ENCODE data around the gene MACROH2A1. TPM values are rescaled to one million over a fixed set of nuclear protein-coding genes. Genes with fewer than 3 reads are reported as not detected.

Gene MACROH2A1
- total RNA-seq, 2 donors from 2014 or later, result 124 to 141 TPM

DNA sequence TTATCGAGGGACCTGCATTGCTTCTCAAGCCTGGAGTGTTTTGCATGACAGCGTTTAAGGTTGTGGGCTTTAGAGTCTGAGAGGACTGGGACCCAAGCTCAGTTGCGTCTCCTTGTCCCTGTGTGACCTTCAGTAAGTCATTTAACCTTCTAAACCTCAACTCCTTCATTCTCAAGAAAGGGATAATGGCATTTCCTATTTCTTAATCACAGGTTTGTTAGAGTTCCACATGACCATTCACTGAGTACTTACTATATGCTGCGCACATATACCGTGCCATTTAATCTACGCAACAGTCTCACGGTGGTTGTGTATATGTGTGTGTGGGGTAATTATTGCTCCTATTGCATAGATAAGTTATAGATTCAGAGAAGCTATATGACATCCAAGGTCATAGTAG is 76.3 kb downstream of the MACROH2A1 start:
- DNase-seq (no peak), ATAC-seq (no peak)
- H3K4me3 Mint-ChIP-seq, result no peak overlapping the region
- no peaks in the 10 kb centered on the region for H3K9me3 ChIP-seq (ENCODE audit: control insufficient read depth, low read length, poor library complexity, severe bottlenecking)
- H3K4me1 Mint-ChIP-seq, result peaks cover 9% of the 10 kb centered on the region
- no peak overlapping the region for H3K27ac Mint-ChIP-seq
- H3K27me3 Mint-ChIP-seq, result no peaks in the 10 kb centered on the region
- H3K36me3 Mint-ChIP-seq (ENCODE audit: low read depth), result peaks cover 4% of the 10 kb centered on the region

- Mint-ChIP-seq H3K27ac (no peak overlapping the region), H3K36me3 (ENCODE audit: low read depth) (peaks cover 4% of the 10 kb centered on the region), H3K4me3 (no peak overlapping the region), H3K27me3 (no peaks in the 10 kb centered on the region), H3K4me1 (peaks cover 11% of the 10 kb centered on the region)
- H3K9me3 ChIP-seq (ENCODE audit: control insufficient read depth, low read length, poor library complexity, severe bottlenecking), result no peaks in the 10 kb centered on the region
- ATAC-seq (no peak), DNase-seq (no peak)
Measured at GRCh38 chr5:135322271-135322670, 76.8 kb downstream of the MACROH2A1 start.

- no peak overlapping the region for H3K27ac Mint-ChIP-seq
- ATAC-seq (no peak), DNase-seq (no peak)
- H3K4me3 Mint-ChIP-seq, result no peak overlapping the region
- peaks cover 4% of the 10 kb centered on the region for H3K36me3 Mint-ChIP-seq (ENCODE audit: low read depth)
- H3K27me3 Mint-ChIP-seq, result no peaks in the 10 kb centered on the region
- H3K4me1 Mint-ChIP-seq, result peaks cover 9% of the 10 kb centered on the region
- no peaks in the 10 kb centered on the region for H3K9me3 ChIP-seq (ENCODE audit: control insufficient read depth, low read length, poor library complexity, severe bottlenecking)
Measured at GRCh38 chr5:135320718-135321484, 78.1 kb downstream of the MACROH2A1 start.

GRCh38 chr5:135319928-135320606 is 79.0 kb downstream of the MACROH2A1 start:
- H3K9me3 ChIP-seq (ENCODE audit: control insufficient read depth, low read length, poor library complexity, severe bottlenecking), result no peaks in the 10 kb centered on the region
- Mint-ChIP-seq H3K27ac (no peak overlapping the region), H3K4me3 (no peak overlapping the region)

DNA sequence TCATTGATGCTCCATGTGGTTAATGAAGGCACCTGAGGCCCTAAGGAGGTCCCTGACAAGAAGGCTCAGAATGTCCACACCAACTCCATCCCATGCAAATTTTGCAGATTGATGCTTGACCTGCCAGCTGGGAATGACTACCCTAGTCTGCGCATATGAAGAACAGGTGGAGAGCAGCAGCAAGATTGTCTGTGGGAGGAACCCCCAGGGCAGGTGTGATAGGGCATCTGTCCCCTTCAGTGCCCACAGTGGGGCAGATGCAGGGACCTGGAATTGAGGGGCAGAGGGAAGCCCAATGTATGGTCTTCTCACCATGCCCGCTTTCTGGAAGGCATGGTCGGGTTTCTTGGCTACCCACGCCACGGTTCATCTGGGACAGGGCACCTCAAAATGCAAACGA is 79.6 kb downstream of the MACROH2A1 start:
- Mint-ChIP-seq H3K27me3 (no peaks in the 10 kb centered on the region), H3K36me3 (ENCODE audit: low read depth) (peaks cover 4% of the 10 kb centered on the region), H3K27ac (no peak overlapping the region), H3K4me1 (peaks cover 3% of the 10 kb centered on the region), H3K4me3 (no peak overlapping the region)
- H3K9me3 ChIP-seq (ENCODE audit: control insufficient read depth, low read length, poor library complexity, severe bottlenecking), result no peaks in the 10 kb centered on the region
- ATAC-seq (no peak), DNase-seq (no peak)

More at GRCh38 chr5:135319928-135320606, 79.0 kb downstream of the MACROH2A1 start:
- no peaks in the 10 kb centered on the region for H3K27me3 Mint-ChIP-seq
- ATAC-seq (no peak), DNase-seq (no peak)
- H3K36me3 Mint-ChIP-seq (ENCODE audit: low read depth), result peaks cover 4% of the 10 kb centered on the region
- peaks cover 4% of the 10 kb centered on the region for H3K4me1 Mint-ChIP-seq

DNA sequence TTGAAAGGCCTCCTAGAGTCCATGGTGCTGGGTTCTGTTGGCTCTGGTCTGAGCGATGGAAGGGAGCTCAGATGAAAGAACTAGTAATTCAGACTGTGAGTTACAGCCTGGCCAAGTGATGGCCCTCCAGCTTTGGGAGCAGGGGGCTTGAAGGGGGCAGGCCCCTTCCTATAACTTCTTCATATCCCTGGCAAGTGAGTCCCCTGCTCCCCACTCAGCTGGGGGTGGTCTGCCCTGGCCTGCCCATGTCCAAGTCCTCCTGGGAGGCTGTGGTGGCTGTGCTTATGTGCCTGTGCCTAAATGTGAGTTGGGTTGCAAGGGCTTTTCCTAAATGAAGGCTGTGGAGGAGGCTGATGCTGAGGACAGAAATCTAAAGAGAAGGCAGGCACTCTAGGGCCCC is 80.1 kb downstream of the MACROH2A1 start:
- Mint-ChIP-seq H3K27ac (no peak overlapping the region), H3K4me1 (peaks cover 2% of the 10 kb centered on the region), H3K36me3 (ENCODE audit: low read depth) (peaks cover 4% of the 10 kb centered on the region), H3K4me3 (no peak overlapping the region), H3K27me3 (no peaks in the 10 kb centered on the region)
- no peaks in the 10 kb centered on the region for H3K9me3 ChIP-seq (ENCODE audit: control insufficient read depth, low read length, poor library complexity, severe bottlenecking)
- ATAC-seq (no peak), DNase-seq (no peak)

GRCh38 chr5:135318037-135318436 is 81.0 kb downstream of the MACROH2A1 start:
- H3K27ac Mint-ChIP-seq, result no peak overlapping the region

GRCh38 chr5:135317286-135317685 is 81.7 kb downstream of the MACROH2A1 start:
- Mint-ChIP-seq H3K27ac (no peak overlapping the region), H3K36me3 (ENCODE audit: low read depth) (peaks cover 4% of the 10 kb centered on the region), H3K4me3 (no peak overlapping the region), H3K4me1 (peaks cover 2% of the 10 kb centered on the region), H3K27me3 (no peaks in the 10 kb centered on the region)
- DNase-seq (no peak), ATAC-seq (no peak)
- H3K9me3 ChIP-seq (ENCODE audit: control insufficient read depth, low read length, poor library complexity, severe bottlenecking), result no peaks in the 10 kb centered on the region

More at GRCh38 chr5:135318037-135318436, 81.0 kb downstream of the MACROH2A1 start:
- Mint-ChIP-seq H3K4me3 (no peak overlapping the region), H3K4me1 (peaks cover 2% of the 10 kb centered on the region), H3K27me3 (no peaks in the 10 kb centered on the region), H3K36me3 (ENCODE audit: low read depth) (peaks cover 4% of the 10 kb centered on the region)
- DNase-seq (no peak), ATAC-seq (no peak)
- H3K9me3 ChIP-seq (ENCODE audit: control insufficient read depth, low read length, poor library complexity, severe bottlenecking), result no peaks in the 10 kb centered on the region

- Mint-ChIP-seq H3K27me3 (peaks cover 4% of the 10 kb centered on the region), H3K4me1 (peaks cover 2% of the 10 kb centered on the region)
Measured at GRCh38 chr5:135315386-135315785, 83.6 kb downstream of the MACROH2A1 start.

DNA sequence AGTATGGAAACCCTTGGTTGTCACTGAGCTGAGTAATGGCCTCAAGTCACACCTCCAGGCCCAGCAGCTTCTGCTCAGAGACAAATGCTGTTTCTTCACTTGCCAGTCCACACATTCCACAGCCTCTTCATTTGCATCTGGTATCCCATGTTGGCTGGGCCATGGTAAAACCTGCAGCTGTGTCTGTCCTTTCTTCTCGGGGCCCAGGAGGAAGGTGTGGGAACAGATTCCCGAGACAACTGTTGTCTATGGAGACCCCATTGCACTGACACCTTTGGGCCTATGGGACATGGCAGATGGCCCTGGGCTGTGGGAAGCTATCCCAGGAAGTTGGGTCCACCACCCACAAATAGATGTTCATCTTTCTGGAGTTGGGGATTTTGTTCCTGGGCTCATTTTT is 85.1 kb downstream of the MACROH2A1 start:
- DNase-seq, result no peak
- peaks cover 7% of the 10 kb centered on the region for H3K27me3 Mint-ChIP-seq
- peaks cover 5% of the 10 kb centered on the region for H3K4me1 Mint-ChIP-seq
- no peaks in the 10 kb centered on the region for H3K9me3 ChIP-seq (ENCODE audit: control insufficient read depth, low read length, poor library complexity, severe bottlenecking)
- no peaks in the 10 kb centered on the region for H3K36me3 Mint-ChIP-seq (ENCODE audit: low read depth)
- H3K4me3 Mint-ChIP-seq, result no peak overlapping the region
- no peak for ATAC-seq
- H3K27ac Mint-ChIP-seq, result no peak overlapping the region

More at GRCh38 chr5:135315386-135315785, 83.6 kb downstream of the MACROH2A1 start:
- no peaks in the 10 kb centered on the region for H3K9me3 ChIP-seq (ENCODE audit: control insufficient read depth, low read length, poor library complexity, severe bottlenecking)
- Mint-ChIP-seq H3K4me3 (no peak overlapping the region), H3K27ac (peak overlapping the region; percentile 53), H3K36me3 (ENCODE audit: low read depth) (no peaks in the 10 kb centered on the region)
- ATAC-seq (no peak), DNase-seq (no peak)

DNA sequence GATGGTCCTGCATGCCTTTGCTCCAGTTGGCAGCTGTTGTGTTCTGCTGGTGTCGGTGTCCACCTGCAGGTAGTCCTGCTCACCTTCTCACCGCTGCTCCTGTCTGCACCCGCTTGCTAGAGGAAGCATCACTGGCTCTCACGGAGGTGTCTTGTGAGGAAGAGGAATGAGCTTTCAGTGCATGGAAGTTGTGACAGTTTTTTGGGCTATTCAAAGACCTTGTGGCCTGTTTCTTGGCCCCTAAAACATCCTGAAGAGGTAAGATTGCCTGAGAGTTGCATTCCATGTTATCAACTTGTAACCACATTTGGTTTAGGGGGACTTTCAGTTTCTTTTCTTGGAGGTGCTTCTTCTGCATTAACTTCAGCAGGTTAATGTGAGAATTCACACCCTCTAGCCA is 85.6 kb downstream of the MACROH2A1 start:
- peaks cover 10% of the 10 kb centered on the region for H3K27me3 Mint-ChIP-seq
- no peaks in the 10 kb centered on the region for H3K9me3 ChIP-seq (ENCODE audit: control insufficient read depth, low read length, poor library complexity, severe bottlenecking)
- no peak overlapping the region for H3K4me3 Mint-ChIP-seq
- H3K4me1 Mint-ChIP-seq, result peaks cover 5% of the 10 kb centered on the region
- ATAC-seq (no peak), DNase-seq (no peak)
- no peaks in the 10 kb centered on the region for H3K36me3 Mint-ChIP-seq (ENCODE audit: low read depth)
- H3K27ac Mint-ChIP-seq, result no peak overlapping the region

DNA sequence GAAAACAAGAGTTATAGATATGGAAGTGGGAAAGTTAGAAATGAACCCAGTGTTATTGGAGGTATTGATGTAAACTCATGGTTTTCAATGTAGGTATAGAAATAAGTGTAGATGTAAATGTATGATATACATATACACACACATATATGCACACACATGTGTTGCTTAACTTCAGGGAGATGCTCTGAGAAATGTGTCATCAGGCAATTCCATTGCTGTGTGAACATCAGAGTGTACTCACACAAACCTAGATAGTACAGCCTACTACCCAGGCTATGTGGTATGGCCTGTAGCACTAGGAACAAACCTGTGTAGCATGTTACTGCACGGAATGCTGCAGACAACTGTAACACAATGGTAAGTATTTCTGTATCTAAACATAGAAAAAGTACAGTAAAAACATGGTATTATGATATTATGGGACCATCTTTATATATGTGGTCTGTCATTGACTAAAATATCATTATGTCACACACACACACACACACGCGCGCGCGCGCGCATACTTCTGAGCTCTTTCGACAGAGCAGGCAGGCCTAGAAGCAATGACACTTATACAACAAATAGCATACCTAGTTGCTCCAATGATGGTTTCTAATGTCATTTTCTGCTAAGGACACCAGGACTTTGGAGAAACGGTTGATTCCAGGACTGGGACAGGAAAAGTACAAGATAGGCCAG is 86.6 kb downstream of the MACROH2A1 start:
- no peak overlapping the region for H3K27ac Mint-ChIP-seq
- ATAC-seq (no peak), DNase-seq (no peak)
- H3K4me3 Mint-ChIP-seq, result no peak overlapping the region
- H3K4me1 Mint-ChIP-seq, result peaks cover 3% of the 10 kb centered on the region
- no peaks in the 10 kb centered on the region for H3K36me3 Mint-ChIP-seq (ENCODE audit: low read depth)
- H3K9me3 ChIP-seq (ENCODE audit: control insufficient read depth, low read length, poor library complexity, severe bottlenecking), result no peaks in the 10 kb centered on the region
- H3K27me3 Mint-ChIP-seq, result peaks cover 10% of the 10 kb centered on the region

- H3K4me3 Mint-ChIP-seq, result no peak overlapping the region
- H3K36me3 Mint-ChIP-seq (ENCODE audit: low read depth), result peaks cover 4% of the 10 kb centered on the region
- DNase-seq (no peak), ATAC-seq (no peak)
- H3K27me3 Mint-ChIP-seq, result peaks cover 20% of the 10 kb centered on the region
- no peak overlapping the region for H3K27ac Mint-ChIP-seq
- no peaks in the 10 kb centered on the region for H3K9me3 ChIP-seq (ENCODE audit: control insufficient read depth, low read length, poor library complexity, severe bottlenecking)
- peaks cover 3% of the 10 kb centered on the region for H3K4me1 Mint-ChIP-seq
Measured at GRCh38 chr5:135310328-135310989, 88.6 kb downstream of the MACROH2A1 start.
